Caco-2 (cell line): ENCODE results near the gene NOL9. TPM values are rescaled to one million over a fixed set of nuclear protein-coding genes. Genes with fewer than 3 reads are reported as not detected.

Source experiments
- Bru-seq: library from RNA; stranded (reverse); fragments of 400-500 nt; gene quantifications from one replicate; lab custom pipeline; 2021; lab: Mats Ljungman, UMichigan
- BruChase-seq, 2 experiments: library from RNA; stranded (reverse); fragments of 400-500 nt; gene quantifications; one replicate each; lab custom pipeline; 2021; lab: Mats Ljungman, UMichigan
- BruUV-seq: library from RNA; stranded (reverse); fragments of 400-500 nt; replicated peaks from 2 replicates; lab custom pipeline; 2021; lab: Mats Ljungman, UMichigan
- CTCF ChIA-PET: fragments of 300-600 bp; sonication (Branson Sonifier 250); formaldehyde crosslinking; loops from one replicate; lab custom pipeline; 2022; ENCODE audit warnings: antibody characterized with exemption; lab: Charles Lee
- POLR2A ChIA-PET: fragments of 300-600 bp; sonication (Branson Sonifier 250); formaldehyde crosslinking; loops from one replicate; lab custom pipeline; 2022; ENCODE audit warnings: antibody characterized with exemption; lab: Charles Lee
- DNase-seq, 2 experiments: peaks; one replicate each; pipeline versions ENCODE4 v3.0.0 to v3.0.0-alpha.2; 2020 to 2022
- H3K27me3 ChIP-seq: replicated peaks from 2 replicates; pipeline ENCODE4 v1.6.0; 2011; ENCODE audit warnings: low read length; ENCODE audit not compliant: control insufficient read depth, insufficient read depth
- H3K36me3 ChIP-seq: 2 replicates; pipeline ENCODE4 v1.5.1; 2011; ENCODE audit warnings: low read length; ENCODE audit not compliant: control insufficient read depth, insufficient read depth
- H3K4me1 ChIP-seq: fragments of 250-450 bp; sonication (Bioruptor Pico); 2 replicates; pipeline ENCODE4 v1.5.1; 2020; ENCODE audit warnings: mild to moderate bottlenecking
- H3K4me3 ChIP-seq: 2 replicates; pipeline ENCODE4 v1.5.1; 2011; ENCODE audit warnings: low read depth, mild to moderate bottlenecking, control low read depth, low read length
- H3K9me3 ChIP-seq: fragments of 250-450 bp; sonication (Bioruptor Pico); 2 replicates; pipeline ENCODE4 v1.5.1; 2020; ENCODE audit warnings: mild to moderate bottlenecking, moderate library complexity
- H3K27ac Mint-ChIP-seq: one replicate; pipeline ENCODE4 v1.8.0; 2022; ENCODE audit warnings: mixed read lengths; ENCODE audit not compliant: unreplicated experiment
- H3K27me3 Mint-ChIP-seq: one replicate; pipeline ENCODE4 v1.8.0; 2022; ENCODE audit warnings: mixed read lengths; ENCODE audit not compliant: insufficient read depth, unreplicated experiment
- H3K36me3 Mint-ChIP-seq: one replicate; pipeline ENCODE4 v1.8.0; 2022; ENCODE audit warnings: mild to moderate bottlenecking, mixed read lengths; ENCODE audit not compliant: insufficient read depth, unreplicated experiment
- H3K4me1 Mint-ChIP-seq: one replicate; pipeline ENCODE4 v1.8.0; 2022; ENCODE audit warnings: low read depth, mixed read lengths; ENCODE audit not compliant: unreplicated experiment
- H3K4me3 Mint-ChIP-seq: one replicate; pipeline ENCODE4 v1.8.0; 2022; ENCODE audit warnings: mild to moderate bottlenecking, moderate library complexity, mixed read lengths; ENCODE audit not compliant: unreplicated experiment
- H3K9me3 Mint-ChIP-seq: one replicate; pipeline ENCODE4 v1.8.0; 2022; ENCODE audit warnings: mixed read lengths; ENCODE audit not compliant: unreplicated experiment
- intact Hi-C: fragments of 100-400 bp; cut with micrococcal nuclease; formaldehyde crosslinking; loops from one replicate; pipeline ENCODE4 v1.10.0; 2022; ENCODE audit not compliant: unreplicated experiment
- long read RNA-seq: library from polyadenylated mRNA; stranded (forward); transcript quantifications from one replicate; pipeline ENCODE4 v2.0.0, GENCODE V29; 2022
- total RNA-seq: library from RNA; stranded (reverse); gene quantifications from 2 replicates; pipeline ENCODE4 v1.2.3, GENCODE V29; 2022
- TF ChIP-seq, protein P1 (sequence below), 2 experiments: fragments of 200-600 bp in 1 of 2; IDR thresholded peaks; 1 replicate in 1 of 2; 2 replicates in 1 of 2; pipeline versions ENCODE4 v1.5.1 to v1.8.0; 2011 to 2022; ENCODE audit warnings: antibody characterized with exemption in 1 of 2, control low read depth in 1 of 2, inconsistent platforms in 1 of 2, low read depth in 1 of 2, low read length in 1 of 2, mild to moderate bottlenecking in 1 of 2, moderate library complexity in 1 of 2; ENCODE audit not compliant: insufficient read depth in 1 of 2, severe bottlenecking in 1 of 2, unreplicated experiment in 1 of 2

Gene NOL9
- total RNA-seq (33.6 and 37.3 TPM in 2 replicates), Bru-seq, nascent RNA (percentile 74 among the genes with signal in this experiment), BruChase-seq, experiment 1, labeled RNA remaining after a 2-hour chase (percentile 87 among the genes with signal in this experiment), BruChase-seq, experiment 2, labeled RNA remaining after a 6-hour chase (percentile 88 among the genes with signal in this experiment)
- long read RNA-seq, full-length matches to known transcripts, result 10 of 12 reads
- long read RNA-seq, partial matches to known transcripts, result 0 of 12 reads
- long read RNA-seq, other reads (novel, unspliced or antisense), result 2 of 12 reads

DNA sequence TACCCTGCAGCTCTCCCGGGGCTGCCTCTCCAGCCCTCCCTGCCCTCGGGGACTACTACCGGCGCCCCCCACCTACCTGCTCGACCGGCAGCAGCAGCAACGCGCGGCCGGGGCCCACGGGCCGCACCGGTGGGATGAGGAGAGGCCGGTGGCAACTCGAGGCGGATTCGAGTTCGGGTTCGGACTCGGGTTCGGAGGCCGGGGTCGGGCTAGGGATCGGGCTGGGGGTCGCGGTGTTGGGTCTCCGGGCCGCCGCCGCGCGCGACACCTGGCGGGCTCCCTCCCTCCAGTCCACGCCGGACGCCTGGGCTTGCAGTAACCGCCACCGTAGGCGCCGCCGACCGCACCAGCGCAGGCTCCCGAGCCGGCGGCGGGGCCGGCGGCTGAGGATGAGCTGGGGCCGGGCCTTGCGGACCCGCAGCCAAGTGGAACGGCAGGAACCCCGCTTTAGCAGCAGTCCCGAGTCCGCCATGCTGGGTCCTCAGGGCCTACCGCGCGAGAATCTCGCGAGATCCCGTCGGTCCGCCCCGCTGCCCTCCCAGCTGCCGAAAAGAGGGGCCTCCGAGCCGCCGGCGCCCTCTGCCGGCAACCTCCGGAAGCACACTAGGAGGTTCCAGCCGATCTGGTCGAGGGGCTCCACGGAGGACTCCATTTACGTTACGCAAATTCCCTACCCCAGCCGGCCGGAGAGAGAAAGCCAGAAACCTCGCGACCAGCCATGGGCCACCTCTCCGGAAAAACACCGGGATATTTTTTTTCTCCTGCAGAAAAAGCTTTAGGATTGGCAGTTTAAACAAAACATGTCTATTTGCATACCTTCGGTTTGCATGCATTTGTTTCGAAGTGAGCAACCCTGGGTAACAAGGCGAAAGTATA lies at the start of gene NOL9:
Gene NOL9 (minus strand): TSS at position 483 of the 876 bp plus-strand sequence. CDS start 11 bp downstream, at position 472.
- Mint-ChIP-seq H3K9me3 (no peaks in the 10 kb centered on the region), H3K4me1 (peaks cover 5% of the 10 kb centered on the region), H3K27ac (no peak within 1 kb of the TSS), H3K27me3 (no peaks in the 10 kb centered on the region), H3K4me3 (peak within 1 kb of the TSS; percentile 72), H3K36me3 (peaks cover 23% of the 10 kb centered on the region)
- Histone ChIP-seq H3K27me3 (no peaks in the 10 kb centered on the region), H3K4me1 (peaks cover 5% of the 10 kb centered on the region; the same call in 1 of the 2 replicates), H3K4me3 (peak within 1 kb of the TSS; percentile 96), H3K9me3 (no peaks in the 10 kb centered on the region), H3K36me3 (no peaks in the 10 kb centered on the region)
- intact Hi-C loops, result loop anchor here (1.0 to 10.0 kb wide), 2 partner anchors 51 to 92 kb away; partner anchors contain the start of gene KLHL21
- CTCF ChIA-PET, result interaction anchor here (1.1 kb wide), 2 partner anchors 26 to 50 kb away, joined by 3 to 6 read pairs; partner anchors contain the start of gene ZBTB48
- POLR2A ChIA-PET, result no interaction called here
- TF ChIP-seq, protein P1, sequence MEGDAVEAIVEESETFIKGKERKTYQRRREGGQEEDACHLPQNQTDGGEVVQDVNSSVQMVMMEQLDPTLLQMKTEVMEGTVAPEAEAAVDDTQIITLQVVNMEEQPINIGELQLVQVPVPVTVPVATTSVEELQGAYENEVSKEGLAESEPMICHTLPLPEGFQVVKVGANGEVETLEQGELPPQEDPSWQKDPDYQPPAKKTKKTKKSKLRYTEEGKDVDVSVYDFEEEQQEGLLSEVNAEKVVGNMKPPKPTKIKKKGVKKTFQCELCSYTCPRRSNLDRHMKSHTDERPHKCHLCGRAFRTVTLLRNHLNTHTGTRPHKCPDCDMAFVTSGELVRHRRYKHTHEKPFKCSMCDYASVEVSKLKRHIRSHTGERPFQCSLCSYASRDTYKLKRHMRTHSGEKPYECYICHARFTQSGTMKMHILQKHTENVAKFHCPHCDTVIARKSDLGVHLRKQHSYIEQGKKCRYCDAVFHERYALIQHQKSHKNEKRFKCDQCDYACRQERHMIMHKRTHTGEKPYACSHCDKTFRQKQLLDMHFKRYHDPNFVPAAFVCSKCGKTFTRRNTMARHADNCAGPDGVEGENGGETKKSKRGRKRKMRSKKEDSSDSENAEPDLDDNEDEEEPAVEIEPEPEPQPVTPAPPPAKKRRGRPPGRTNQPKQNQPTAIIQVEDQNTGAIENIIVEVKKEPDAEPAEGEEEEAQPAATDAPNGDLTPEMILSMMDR (IDR thresholded peaks at IDR 0.05; ENCODE audit: insufficient read depth in 1 of 2, low read depth in 1 of 2, low read length in 1 of 2, severe bottlenecking in 1 of 2, unreplicated experiment in 1 of 2), result peak; percentile 86 to 89
- DNase-seq, result peak; percentile 91 to 94
- BruUV-seq, result no TSS peak

DNA sequence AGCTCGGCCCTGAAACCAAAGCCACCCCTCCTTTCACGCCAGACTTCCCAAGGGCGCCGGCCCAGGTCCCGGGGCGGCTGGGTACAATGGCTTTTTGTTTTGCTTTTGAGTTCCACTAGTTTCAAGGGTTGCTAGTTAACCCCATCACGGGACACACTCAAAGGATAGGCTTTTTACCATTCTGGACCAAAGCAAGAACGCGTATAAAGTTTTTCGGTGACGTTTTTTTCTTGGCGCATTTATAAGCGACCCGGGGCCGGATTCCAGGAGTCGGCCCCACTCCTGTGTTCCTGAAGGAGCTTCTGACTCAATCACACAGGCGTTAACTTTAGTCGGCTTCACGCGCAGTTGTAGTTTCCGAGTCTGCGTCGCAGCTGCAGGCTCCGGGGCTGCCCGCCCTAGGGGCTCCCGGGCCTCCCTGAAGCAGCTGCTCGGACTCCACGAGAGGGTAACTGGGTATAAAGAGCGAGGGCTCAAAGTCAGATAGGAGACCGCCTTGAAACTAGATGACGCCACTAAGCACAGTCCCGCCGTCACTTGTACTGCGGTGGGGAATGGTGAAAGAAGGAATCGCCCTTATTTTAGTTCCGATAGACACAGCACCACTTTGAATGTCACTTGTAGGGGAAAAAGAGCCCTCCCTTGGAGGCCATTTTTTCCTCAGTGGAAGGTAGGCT lies 49.1 kb upstream of the NOL9 start:
- peak overlapping the region; percentile 56 for H3K4me3 ChIP-seq
- no peaks in the 10 kb centered on the region for H3K36me3 ChIP-seq
- H3K9me3 ChIP-seq, result no peaks in the 10 kb centered on the region
- peaks cover 37% of the 10 kb centered on the region for H3K36me3 Mint-ChIP-seq
- TF ChIP-seq, protein P1 (IDR thresholded peaks at IDR 0.05; ENCODE audit: insufficient read depth in 1 of 2, low read depth in 1 of 2, low read length in 1 of 2, severe bottlenecking in 1 of 2, unreplicated experiment in 1 of 2), result no peak
- TSS peak; percentile 90 for BruUV-seq
- H3K9me3 Mint-ChIP-seq, result no peaks in the 10 kb centered on the region
- CTCF ChIA-PET, result no interaction called here
- no peaks in the 10 kb centered on the region for H3K27me3 ChIP-seq
- H3K27me3 Mint-ChIP-seq, result no peaks in the 10 kb centered on the region
- peaks cover 9% of the 10 kb centered on the region; the same call in 1 of the 2 replicates for H3K4me1 ChIP-seq
- DNase-seq, result peak; percentile 65 to 73
- no peaks in the 10 kb centered on the region for H3K4me1 Mint-ChIP-seq
- peak overlapping the region; percentile 96 for H3K27ac Mint-ChIP-seq
- peak overlapping the region; percentile 96 for H3K4me3 Mint-ChIP-seq
- intact Hi-C loops, result loop anchor here (10.0 kb wide), 2 partner anchors 49 to 109 kb away; partner anchors contain the start of genes NOL9, PLEKHG5 and TAS1R1
- POLR2A ChIA-PET, result interaction anchor here (0.9 to 1.5 kb wide), 4 partner anchors 12 to 98 kb away, joined by 3 to 8 read pairs (median 4); partner anchors contain the start of genes DNAJC11 and ZBTB48
